Forelimb muscle (tissue), 1 donor: ENCODE data around the gene MMP21. TPM values are rescaled to one million over a fixed set of nuclear protein-coding genes. Genes with fewer than 3 reads are reported as not detected.

Experiments used
- DNase-seq: peaks from one replicate; pipeline ENCODE4 v3.0.0-alpha.2; 2013; ENCODE audit warnings: low read depth
- polyA plus RNA-seq: library from polyadenylated mRNA; unstranded; fragments of 120-200 nt; gene quantifications from one replicate; pipeline ENCODE4 v1.2.1, GENCODE V29; 2013; ENCODE audit not compliant: insufficient read length

Gene MMP21
- polyA plus RNA-seq, 1 donor, result 0.40 TPM

DNA sequence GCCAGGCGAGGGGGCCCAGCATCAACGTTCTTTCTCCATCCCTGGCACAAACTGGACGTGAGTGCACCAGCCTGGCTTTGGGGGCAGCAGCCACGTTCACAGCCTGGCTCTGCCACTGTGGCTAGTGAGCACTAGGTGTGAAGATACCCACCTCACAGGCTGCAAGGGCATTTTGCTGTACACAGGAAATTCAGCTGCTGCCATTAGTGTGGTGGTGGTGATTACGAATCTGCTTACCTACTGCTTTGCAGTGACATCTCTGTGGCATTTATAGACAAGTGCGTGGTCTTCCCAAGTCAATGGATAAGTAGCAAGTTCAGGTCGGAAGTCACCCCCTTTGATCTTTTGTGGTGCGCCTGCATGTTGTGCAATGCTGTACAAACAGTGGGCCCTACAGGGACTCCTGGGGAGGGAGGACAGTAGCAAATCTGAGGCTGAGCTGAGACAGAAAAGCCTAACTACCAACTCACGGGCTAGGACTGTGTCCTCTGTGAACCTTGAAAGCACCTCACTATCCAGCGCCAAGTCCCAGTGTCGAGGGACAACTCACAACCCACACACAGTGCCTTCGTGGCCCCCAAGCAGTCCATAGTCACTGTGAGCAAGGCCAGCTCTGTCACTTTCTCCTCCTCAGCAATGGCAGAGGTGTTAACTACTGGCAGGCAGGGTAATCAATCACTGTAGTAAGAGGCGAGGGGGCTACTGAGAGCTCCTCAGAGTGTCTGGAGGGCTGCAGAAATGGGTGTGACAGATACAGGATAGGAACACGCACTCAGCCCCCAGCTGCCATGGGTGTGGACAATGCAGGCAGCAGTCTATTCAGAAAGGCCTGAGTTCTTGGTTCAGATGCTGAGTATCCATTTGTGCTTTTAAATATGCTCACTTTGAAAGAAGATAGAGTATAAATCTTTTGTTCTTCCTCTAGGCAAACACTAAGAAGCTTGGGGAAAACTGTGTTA lies 17.0 kb upstream of the MMP21 start:
- DNase-seq, result no peak

DNA sequence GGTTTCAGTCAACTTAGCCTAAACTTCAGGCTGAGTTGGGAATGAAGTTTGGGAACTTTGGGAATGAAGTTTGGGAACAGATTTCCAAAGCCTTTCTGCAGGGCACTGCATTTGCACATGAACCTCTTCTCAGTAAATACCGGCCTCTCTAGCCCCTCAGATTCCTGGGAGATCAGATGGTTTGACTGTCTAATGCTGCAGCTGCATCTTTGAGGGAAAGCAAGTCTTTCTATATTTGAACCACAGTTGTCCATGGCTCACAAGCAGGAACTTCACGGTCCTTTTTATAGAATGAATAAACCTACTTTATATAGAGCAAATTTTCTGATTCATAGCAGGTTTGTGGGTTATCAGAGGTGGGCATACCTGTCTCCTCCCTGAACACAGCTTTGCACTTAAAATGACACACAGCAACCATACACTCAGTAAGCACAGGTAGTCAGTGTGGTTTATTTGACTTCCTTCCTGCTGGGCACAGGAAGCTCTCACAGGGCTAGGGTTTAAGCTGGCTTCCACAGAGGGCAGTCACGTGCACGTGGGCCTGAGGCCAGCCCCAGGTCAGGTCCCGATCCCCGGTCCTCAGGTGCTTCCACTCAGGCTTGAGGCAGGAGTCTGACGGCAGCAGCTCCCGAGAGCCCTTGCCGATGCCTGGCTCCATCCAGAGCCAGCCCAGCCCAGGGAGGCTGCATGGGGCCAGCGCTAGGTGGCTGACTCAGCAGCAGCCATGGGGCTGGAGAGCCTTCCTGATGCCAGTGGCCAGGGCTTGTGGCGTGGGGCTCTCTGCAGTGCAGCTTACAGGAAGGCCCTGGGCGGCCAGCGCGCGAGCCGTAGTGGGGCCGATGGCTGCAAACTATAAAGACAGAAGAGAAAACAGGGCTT lies 12.8 kb upstream of the MMP21 start:
- DNase-seq, result no peak

GRCh38 chr10:125785791-125786190 lies 10.2 kb upstream of the MMP21 start:
- no peak for DNase-seq

DNA sequence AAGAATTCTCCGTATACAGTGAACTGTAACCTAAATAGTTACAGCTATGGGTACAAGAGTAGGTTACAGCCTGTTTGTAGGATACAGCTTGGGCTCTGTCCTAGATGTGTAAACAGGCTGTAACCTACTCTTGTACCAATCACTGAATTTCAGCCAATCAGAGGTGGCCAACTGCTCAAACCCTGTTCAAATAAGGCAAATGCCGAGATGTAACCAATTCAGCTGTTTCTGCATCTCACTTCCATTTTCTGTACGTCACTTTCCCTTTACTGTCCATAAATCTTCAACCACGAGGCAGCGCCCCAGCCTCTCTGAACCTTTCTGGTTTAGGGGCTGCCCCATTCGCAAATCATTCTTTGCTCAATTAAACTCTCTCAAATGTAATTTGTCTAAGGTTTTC lies 8.3 kb upstream of the MMP21 start:
- DNase-seq, result no peak

GRCh38 chr10:125783408-125783807 lies 7.8 kb upstream of the MMP21 start:
- DNase-seq, result no peak

- DNase-seq, result no peak
These were observed 7.0 kb upstream of the MMP21 start for GRCh38 chr10:125782616-125783015.

- DNase-seq, result no peak
These were observed 6.4 kb upstream of the MMP21 start for GRCh38 chr10:125782054-125782453.

DNA sequence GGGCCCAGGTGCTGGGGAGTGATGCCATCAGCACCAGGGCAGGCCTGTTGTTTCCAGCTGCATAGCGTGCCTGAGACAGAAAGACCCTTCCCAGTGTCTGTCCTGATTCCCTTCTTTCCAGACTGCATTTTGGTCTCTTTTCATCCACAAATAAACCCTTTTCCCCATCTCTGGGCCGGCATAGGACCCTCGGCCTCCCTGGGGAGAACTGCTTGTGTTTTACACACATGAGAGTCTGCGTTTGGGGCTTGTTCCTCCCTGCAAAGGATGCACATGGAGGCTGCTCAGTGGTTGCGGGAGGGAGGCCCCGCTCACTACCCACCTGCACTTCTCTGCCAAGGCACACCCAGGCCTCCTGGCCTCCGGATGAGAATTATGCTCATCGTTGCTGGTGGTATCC lies 5.8 kb upstream of the MMP21 start:
- DNase-seq, result no peak

DNA sequence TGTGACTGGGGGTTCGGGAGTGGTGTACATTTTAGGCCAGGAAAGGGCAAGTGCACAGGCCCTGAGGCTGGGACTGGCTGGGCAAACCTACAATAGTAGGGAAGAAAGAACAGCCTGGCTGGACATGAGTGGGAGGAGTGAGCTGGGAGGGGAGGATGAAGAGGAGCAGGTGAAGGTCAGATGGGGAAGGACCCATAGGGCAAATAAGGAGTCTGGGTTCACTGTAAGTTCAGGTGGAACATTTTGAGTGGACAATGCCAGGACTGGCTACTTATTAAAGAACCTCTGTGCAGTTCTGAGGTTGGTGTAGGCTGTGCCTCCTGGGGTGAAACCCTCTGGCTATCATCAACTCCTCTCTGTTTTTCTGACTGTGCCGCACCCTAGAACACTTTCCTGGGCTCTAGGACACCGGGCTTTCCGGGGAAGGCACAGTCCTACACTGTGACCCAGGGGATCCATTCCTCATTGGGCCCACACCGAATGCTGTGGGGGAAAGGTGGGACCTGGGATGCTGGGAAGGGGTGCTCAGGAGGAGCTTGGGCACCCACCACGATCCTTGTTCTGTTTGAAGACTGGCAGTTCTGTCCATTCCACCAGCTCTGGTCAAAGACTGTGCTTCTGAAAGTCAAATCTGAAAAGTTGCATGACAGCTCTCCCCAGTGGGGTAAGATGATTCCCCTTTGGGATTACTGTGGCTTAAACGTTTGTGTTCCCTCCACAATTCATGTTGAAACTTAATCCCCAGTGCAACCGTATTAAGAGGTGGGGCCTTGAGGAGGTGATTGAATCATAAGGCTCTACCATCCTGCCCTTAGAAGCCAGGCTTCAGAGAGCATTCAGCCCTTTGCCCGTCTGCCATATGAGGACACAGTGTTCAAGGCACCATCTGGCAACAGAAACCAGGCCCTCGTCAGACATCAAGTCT lies 4.0 kb upstream of the MMP21 start:
- DNase-seq, result no peak

DNA sequence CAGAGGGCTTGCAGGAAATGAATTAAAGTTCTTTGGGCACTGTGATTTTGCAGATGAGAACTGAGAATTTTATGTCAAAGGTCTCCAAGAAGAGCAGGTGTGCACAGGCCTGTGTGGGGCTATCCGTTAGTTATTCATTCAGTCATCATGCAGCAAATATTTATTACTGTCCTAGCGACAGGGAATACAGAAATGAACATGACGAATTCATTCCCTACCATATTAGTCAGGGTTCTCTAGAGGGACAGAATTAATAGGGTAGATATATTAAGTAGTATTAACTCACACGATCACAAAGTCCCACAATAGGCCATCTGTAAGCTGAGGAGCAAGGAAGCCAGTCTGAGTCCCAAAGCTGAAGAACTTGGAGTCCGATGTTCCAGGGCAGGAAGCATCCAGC lies 2.9 kb upstream of the MMP21 start:
- no peak for DNase-seq

- no peak for DNase-seq
These were observed 2.2 kb upstream of the MMP21 start for GRCh38 chr10:125777806-125778205.

GRCh38 chr10:125774581-125775191 lies 935 bp downstream of the MMP21 start:
- DNase-seq, result no peak

- DNase-seq, result no peak
These were observed 1.7 kb downstream of the MMP21 start for GRCh38 chr10:125773687-125774543.

- no peak for DNase-seq
These were observed 2.8 kb downstream of the MMP21 start for GRCh38 chr10:125772864-125773180.

- no peak for DNase-seq
These were observed 3.3 kb downstream of the MMP21 start for GRCh38 chr10:125772112-125772863.

DNA sequence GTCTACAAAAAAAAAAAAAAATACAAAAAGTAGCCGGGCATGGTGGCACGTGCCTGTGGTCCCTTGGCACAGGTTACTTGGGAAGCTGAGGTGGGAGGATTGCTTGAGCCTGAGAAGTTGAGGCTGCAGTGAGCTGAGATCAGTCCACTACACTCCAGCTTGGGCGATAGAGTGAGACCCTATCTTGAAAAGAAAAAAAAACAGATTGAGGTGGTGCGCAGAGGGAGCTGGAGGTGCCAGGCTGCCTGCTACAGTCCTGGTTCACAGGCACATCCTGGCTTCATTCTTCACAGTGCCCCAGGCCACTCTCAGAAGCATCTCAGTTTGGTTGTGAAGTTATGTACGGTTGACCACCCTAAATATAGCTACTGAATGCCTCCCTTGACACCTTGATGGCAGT lies 4.8 kb downstream of the MMP21 start:
- DNase-seq, result no peak

DNA sequence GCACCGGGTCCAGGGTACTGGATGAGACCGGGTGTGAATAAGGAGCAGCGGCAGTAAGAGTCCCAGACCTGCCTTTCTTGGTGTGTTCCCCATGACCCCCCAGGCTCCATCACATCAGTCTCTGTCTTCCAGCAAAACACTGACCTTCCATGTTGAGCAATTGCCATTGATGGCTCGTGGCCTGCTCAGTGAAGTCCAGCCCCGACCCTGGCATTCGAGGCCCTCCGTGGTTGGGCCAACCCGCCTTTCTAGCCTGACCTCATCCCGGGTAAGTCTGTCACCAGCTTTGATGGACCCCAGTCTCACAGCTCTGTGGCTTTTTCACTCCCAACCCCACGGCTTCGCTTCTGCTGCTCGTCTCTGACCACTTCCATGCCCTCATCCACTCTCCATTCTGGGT lies 6.4 kb downstream of the MMP21 start:
- DNase-seq, result no peak

- DNase-seq, result peak; percentile 71
These were observed 7.3 kb downstream of the MMP21 start for GRCh38 chr10:125768219-125768855.

GRCh38 chr10:125766511-125766910 lies 9.1 kb downstream of the MMP21 start:
- no peak for DNase-seq
